Kasumi-1 (cell line): ENCODE results near the gene ARGLU1.

Source experiments
- DNase-seq, 2 experiments: peaks; one replicate each; lab custom pipeline; 2025; lab: John Stamatoyannopoulos, UW

ARGLU1 gene, protein sequence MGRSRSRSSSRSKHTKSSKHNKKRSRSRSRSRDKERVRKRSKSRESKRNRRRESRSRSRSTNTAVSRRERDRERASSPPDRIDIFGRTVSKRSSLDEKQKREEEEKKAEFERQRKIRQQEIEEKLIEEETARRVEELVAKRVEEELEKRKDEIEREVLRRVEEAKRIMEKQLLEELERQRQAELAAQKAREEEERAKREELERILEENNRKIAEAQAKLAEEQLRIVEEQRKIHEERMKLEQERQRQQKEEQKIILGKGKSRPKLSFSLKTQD

DNA sequence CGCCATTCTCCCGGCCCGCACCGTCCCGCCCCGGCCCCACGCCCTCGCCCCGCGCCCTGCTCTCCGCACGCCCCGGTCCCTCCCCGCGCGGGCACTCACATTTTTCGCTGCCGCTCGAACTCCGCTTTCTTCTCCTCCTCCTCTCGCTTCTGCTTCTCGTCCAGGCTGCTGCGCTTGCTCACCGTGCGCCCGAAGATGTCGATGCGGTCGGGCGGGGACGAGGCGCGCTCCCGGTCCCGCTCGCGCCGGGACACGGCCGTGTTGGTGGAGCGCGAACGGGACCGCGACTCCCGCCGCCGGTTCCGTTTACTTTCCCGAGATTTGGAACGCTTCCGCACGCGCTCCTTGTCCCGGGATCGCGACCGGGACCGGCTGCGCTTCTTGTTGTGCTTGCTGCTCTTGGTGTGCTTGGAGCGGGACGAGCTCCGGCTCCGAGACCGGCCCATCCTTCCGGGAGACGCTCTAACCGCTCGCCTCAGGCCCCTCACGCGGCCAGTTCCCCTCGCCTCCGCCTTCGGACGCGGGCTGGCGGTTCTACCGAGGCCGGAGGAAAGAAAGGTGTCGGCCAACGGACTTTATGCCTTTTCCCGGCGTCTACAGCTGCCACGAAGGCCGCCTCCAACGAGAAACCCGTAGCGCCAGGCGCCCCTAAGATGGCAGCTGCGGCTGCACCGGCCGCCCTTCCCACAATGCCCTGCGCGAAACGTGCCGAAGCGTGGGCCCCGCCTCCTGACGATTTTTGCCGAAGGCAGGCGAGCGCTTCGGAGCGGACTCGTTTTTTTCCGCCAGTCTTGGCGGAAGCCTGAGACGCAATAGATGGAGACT lies at the start of gene ARGLU1:
Gene ARGLU1 (minus strand): TSS at position 664 of the 825 bp plus-strand sequence. CDS start 218 bp downstream, at position 446.
- DNase-seq: peak; percentile 90

DNA sequence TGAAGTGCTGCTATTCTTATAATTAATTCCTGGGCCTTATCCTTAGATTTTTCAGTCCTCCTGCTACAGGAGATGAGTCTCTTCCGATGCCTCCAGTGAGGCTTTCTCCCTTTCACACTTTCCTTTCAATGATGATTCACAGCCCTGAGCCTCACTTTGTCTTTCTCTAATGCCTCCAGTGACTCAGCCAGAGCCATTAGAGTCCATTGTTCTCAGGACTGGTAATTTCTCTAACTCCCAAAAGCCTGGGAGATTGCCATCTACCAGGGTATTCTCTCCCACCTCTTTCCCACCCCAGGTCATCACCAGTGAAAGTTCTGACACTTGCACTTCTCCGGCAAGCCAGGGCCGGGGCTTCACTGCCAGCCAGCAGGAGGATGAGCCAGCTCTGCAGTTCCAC lies 49.6 kb upstream of the ARGLU1 start:
- DNase-seq: no peak

DNA sequence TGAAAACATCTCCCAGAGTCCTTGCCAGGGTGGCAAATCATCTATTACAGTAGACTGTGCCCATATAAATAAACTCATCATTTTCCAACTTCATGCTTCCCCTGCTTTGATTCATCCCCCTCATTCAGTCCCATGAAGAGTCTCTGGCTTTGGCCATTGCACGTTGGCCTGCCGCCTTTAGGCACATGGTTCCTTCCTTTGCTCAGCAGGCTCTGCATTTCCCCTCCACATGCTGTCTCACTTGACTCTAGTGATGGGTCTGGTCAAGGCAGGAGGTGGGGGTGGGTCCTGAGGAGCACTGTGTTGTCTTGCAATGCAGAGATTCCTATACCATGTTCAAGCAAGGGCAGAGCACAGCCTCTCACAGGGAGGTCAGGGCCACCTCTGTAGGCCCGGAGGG lies 48.8 kb upstream of the ARGLU1 start:
- DNase-seq: no peak

DNA sequence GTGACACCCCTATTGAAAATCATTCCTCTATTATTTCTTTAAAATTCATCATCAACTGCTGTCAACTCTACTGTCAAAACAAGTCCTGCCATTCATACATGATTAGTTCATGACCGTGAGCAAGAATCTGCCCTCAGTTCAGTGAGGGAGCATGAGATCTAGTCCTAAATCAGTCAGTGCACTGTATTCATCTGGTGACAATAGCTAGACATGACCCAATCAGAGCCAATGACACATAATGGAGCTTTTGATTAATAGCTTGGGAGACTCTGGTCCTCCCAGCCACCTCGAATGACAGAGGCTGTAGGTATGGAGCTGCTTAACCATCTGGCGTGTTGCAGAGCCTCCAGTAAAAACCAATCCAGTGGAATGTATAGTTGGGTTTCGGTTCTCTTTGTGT lies 46.9 kb upstream of the ARGLU1 start:
- no peak for DNase-seq

DNA sequence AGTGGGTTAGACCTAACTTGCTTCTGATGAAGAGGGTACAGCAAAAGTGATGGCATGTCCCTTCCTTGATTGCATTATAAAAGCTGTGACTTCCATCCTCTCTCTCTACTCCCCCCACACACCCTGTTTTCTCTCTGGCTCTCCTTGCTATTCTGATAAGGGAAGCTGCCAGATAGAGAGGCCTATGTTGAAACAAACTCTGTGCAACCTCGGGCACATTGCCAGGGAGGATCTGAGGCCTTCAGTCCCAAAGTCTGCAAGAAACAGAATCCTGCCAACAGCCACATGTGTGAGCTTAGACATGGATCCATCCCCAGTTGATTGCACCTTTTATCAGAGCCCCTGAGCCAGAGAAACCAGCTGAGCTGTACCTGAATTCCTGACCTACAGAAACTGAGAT lies 44.8 kb upstream of the ARGLU1 start:
- DNase-seq: peak; percentile 86 to 88

DNA sequence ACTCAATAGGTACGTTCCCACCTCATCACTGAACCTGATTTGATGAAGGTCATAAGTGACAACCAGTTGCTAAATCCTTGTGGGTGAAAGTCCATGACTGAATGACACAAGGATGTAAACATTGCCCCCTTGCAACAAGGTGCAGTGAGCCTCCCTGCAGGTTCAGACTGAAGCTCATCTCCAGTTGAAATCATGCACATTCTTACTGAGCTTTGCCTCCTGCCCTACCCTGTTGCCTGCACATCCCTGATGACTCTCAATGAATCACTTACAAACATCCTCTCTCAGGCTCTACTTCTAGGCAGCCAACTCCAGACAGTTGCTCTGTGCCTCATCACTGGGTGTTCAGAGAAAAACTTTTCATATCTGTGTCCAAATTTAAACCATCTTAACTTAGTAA lies 42.5 kb upstream of the ARGLU1 start:
- DNase-seq: no peak

DNA sequence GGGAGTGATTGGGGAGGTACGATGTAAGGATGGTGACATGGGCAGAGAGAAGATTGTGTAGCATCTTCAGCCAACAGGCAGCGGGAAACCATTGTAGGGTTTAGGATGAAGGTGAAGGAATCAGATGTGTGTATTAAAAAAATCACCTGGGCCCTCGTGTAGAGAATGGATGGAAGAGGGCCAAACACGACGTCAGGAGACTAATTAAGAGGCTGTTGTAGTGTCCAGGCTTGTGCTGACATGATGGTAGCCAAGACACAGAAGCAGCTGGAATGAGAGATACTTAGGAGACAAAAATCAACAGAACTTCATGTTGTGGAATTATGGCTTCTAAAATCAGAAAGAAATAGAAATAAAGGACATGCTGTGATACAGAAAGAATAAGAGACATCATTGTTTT lies 41.2 kb upstream of the ARGLU1 start:
- DNase-seq: no peak

DNA sequence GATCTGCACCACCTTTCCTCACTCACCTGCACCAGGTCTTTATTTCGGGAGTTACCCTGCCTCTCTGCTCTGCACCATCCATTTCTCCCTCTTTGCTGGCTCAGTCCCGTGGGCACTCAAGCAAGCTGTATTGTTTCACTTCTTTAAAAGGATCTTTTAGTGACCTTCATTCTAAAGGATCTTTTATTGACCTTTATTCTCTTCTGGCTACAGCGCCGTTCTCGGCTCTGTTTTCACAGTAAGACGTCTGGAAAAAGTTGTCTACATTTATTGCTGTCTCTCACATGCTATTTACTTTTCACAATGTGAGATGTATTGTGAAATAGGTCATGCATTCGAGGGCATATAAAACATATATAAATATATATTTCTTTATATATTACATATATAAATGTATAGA lies 35.6 kb upstream of the ARGLU1 start:
- DNase-seq: no peak

DNA sequence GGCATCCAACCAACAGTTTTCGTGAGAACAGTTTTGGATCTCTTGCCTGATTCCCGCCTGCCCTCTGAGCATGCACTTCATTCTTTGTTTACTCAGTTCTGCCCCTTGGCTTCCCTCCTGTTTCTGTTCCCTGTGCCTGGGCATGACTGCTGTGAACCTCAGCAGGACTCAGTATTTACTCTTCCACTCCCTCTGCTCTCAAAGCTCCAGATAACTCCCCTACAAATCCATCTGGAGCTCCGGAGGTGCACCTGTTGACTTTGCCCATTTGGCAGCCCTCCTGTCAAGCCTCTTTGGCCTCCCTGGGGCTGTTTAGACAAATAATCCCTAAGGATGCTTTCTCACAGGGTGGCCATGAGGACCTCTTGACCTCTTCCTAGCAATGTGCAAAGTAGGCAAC lies 34.2 kb upstream of the ARGLU1 start:
- no peak for DNase-seq

DNA sequence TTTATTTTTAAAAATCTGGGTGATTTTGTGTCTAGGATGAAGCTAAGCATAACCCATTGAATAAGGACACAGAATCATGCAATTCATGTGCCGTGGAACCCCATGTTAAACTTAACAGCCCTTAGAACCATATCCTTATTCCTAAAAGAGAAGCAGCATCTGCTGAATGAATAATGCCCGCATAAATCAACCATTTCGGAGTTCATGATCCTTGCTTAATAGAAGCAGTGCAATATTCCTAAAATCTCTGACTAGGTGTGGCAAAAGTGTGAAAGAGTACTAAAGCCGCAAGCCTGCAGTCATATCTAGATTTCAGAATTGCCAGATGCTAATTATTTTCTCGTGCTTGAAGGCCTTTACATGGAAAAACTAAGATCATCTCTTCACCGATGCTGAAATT lies 33.6 kb upstream of the ARGLU1 start:
- DNase-seq: no peak

DNA sequence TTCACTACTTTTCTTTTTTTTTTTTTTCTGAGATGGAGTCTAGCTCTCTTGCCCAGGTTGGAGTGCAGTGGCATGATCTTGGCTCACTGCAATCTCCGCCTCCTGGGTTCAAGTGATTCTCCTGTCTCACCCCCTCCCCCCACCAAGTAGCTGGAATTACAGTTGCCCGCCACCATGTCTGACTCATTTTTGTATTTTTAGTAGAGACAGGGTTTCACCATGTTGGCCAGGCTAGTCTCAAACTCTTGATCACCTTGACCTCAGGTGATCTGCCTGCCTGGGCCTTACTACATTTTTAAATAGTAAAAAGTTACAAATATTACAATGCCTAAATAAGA lies 32.8 kb upstream of the ARGLU1 start:
- peak; percentile 49 to 64 for DNase-seq

DNA sequence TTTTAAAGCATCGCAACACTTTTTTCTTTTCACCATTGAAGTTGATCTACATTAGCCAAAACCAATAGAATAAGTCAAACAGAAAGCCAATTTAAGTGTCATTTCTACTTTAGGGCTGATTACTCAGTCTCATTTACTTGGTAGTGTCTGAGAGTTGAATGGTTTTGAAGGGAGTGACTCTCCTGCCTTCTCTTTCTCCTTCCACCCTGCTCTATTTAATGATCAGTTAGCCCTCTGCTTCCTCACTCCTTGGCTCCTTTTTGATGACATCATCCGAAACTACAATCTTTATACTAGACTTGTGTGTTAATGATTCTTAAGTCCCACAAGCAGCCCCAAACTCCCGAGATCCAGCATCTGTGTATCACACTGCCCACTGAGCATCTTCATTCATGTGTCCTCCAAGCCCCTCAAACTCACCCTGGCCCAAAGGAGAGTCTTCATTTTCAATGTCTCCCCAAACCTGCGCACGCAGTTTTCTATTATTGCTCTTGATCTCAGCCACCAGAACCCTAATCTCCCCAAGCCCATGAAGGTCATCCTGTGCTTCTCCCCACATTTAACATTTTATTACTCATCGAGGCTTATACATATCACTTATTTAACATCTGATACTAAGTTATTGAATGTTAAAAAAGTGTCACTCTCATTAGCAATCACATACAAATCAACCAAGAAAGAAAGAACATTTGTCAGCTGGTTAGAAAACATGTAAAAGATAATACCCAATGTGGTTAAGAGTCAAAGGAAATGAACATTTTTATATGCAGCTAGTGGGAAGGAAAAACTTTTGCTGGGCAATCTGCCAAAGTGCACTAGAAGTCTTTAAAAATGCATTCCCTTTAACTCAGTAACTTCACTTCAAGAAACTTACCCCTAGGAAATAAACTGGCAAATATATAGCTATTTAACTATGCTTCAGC lies 32.2 kb upstream of the ARGLU1 start:
- peak; percentile 74 to 75 for DNase-seq

DNA sequence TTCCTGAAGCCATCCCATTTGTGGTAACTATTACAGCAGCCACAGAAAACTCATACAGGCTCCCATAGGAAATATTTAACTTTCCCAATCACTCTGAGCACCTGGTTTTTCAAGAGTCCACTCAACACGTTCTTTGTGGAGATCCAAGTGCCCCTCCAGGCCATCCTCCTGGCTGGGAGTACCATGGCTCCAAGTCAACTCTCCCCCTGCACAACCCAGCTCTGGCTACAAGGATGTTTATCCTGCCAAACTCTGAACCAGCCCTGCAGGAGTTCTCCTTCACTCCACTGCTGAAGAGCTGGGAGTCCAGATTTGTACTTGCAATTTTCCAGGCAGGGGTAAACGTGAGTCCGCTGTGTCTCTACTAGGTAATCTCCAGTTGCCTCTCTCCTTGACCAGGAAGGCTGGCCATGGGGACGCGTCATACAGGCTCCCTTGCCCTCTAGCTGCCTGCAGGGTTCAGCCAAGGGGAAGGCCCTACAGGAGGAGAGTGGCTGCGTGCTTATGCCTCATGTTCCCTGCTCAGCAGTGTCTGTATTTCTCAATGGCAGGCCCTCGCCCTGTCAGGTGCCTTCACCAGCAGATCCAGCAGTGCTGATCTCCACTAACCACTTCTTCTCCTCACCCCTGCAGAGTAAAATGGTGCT lies 29.9 kb upstream of the ARGLU1 start:
- no peak for DNase-seq

DNA sequence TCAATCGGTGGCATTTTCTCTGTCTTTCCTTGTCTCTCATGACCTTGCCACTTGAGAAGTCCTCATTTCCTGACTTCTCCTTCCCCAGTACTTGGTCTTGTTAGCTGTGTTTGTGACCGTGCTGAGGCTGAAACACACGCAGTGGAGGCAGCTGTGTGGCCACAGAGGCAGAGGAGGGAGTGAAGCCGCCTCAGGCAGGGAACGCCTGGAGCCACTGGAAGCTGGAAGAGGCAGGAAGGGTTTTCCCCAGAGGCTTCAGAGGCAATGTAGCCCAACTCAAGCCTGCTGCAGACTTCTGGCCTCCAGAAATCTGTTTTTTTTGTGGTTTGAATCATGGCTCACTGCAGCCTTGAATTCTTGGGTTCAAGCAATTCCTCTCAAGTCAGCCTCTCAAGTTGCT lies 29.2 kb upstream of the ARGLU1 start:
- DNase-seq: no peak

DNA sequence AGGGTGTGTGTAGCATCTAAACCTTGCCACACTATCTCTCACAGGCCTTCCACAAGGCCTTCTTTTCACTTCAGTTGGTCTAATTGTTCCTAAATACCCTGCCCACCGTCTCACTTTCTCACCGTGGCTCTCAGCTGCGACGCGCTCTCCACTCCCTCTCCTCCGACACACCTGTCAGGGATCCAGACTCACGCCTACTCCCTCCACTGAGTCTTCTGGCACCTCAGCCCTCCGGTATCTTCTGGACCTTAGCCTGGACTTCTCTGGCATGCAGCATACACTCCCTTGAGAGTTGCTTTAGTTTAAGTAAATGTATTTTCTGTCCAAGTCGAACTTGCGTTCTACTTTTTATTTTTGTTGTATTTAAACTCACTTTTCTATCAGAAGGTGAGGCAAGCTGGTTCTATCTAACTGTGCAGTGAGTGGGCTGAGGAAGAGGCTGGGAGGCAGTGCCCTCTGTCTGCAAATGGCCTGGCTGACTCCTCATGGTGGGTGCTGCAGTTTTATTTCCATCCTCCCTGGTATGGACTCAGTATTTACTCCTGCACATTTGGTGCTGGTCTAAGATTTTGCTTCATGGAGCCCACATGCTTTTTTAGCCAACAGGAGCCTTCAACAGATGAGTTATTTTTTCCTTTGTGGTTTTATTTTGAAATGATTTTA lies 28.5 kb upstream of the ARGLU1 start:
- DNase-seq: no peak

DNA sequence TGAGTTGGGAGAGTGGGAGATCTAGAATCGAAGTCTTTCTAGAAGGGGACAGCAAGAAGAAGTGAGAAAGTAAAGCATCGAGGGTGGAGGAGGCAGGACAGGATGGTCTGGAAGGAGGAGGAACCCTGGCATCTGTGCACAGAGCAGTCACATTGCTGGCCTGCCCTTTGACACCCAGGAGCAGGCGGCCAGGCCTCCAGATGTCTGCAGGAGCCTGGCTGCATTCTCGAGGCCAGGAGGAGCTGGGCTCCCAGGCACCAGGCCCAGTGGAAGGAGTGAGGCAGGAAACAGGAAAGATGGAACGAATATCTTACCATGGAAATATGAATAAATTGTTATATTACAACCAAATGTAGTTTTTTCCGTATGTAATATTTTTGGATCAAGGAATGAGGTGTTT lies 27.7 kb upstream of the ARGLU1 start:
- DNase-seq: no peak

DNA sequence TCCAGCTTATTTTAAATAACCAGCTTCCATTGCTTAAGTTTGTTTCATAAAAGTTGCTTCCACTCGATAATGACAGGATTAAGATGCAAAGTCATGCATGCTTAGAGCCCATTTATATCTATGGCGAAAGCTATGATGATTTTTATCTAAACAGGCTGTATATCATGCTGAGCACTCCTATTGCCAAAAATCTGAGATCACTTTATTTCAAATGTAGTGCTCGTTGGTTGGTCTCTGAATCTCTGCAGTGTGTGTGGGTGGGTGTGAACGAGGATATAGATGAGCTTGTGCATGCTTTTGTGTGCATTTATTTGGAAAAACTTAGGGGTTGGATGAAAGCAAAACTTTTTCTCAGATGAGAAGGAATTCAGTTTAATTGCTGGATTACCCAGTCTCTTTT lies 27.0 kb upstream of the ARGLU1 start:
- DNase-seq: no peak

DNA sequence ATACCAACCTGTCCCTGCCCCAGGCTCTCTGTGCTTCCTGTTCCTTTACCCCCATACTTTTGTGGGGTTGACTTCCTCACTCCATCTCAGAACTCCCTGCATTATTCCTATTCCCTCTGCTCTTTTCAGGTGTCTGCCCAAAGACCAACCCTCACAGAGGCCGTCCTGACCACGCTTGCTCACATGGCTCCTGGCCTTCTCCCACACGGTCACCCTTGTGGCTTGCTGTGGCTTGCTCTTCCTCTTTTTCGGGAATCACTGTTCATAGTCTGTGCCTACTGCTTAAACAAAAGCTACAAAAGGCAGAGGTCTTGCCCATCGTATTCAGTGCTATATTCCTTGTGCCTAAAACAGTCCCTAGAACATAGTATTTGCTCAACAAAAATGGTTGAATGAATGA lies 25.2 kb upstream of the ARGLU1 start:
- peak; percentile 65 to 72 for DNase-seq

DNA sequence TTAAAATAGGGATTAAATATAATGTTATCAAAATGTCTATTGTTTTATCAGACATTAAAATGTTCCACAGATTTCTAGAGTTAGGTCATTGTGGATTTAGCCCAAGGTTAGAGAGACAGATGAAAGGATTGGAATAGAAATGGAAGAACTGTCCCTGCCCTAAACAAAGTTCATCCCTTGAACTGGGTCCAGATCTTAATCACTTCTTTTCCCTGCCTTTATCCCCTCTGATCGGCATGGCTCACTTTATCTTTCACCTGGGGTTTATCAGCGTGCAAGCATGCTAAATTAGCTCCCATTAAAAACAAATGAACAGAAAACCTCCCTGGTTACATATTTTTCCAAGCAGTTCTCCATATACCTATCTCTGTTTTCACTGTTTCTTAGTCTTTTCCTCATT lies 23.4 kb upstream of the ARGLU1 start:
- DNase-seq: no peak

DNA sequence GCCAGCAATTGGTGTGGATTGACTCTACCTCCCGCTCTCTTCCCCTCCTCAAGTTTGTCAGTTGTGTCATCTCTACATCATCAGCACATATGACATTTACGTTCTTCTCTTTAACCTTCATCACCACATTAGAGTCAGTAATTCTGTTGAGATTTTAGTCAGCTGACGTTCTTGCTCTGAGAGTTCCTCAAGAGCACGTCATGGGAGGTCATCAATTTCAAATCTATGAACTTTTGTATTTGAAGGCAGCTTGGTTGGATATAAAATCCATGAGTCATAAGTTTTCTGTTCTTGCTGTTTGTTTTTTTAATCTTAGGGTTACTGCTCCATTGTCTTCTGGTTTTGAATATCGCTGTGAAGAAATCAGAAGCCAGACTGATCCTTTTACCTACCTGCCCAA lies 21.8 kb upstream of the ARGLU1 start:
- DNase-seq: no peak

DNA sequence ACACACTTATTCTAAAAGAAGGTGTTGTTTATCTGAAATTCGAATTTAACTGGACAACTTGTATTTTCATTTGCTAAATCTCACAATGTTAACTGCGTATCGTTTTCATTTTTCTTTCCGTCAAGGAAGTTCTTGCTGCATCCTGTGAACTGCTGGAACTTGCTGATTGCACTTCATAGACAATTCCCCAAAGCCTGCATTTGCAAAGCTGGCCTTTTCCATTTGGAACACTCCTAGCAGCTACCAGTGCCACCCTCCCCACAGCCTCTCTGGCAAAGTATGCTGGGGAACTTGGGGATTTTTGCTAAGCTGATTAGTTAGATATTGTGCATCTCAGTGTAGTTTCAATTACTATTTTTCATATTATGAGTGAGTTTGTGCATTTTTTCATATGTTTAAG lies 20.4 kb upstream of the ARGLU1 start:
- DNase-seq: no peak

DNA sequence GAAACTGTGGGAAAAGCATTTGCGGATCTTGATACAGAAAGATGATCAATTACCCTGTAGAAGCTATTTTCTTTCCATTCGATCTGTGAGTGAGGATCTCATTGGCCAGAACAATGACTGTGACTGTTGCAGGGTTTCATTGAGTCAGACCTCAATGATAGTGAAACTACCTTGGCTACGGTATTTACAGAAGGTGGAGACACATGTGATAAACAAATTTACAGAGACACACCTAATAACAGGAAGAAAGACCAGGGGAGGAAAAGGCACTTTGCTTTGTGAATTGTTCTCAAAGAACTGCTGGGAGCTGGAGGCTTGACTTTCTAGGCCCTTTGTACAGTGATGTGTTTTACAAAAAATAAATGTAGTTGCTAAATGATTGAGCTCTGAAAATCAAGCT lies 19.9 kb upstream of the ARGLU1 start:
- no peak for DNase-seq
